ENCODE data around the gene ZNF366. TPM values are rescaled to one million over a fixed set of nuclear protein-coding genes. Genes with fewer than 3 reads are reported as not detected.

The ZNF366 gene
- polyA plus RNA-seq, 2 of the 4 experiments (the other 2 are of a cell fraction): not detected

GRCh38 chr5:72501488-72501887 is 5.7 kb downstream of the ZNF366 start:
- POLR2A ChIA-PET: no interaction called here
- no peak for FAIRE-seq
- no peak for DNase-seq (ENCODE audit: low read depth in 1 of 2, low spot score in 1 of 2)
- CTCF ChIA-PET: interaction anchor here (1.3 kb wide), 1 partner anchor 9 kb away, joined by 5 read pairs; no protein-coding TSS in a partner anchor
- H3K4me1 ChIP-seq: peaks cover 13% of the 10 kb centered on the region
- no peak overlapping the region for H3K4me3 ChIP-seq
- no peak overlapping the region for H3K27ac ChIP-seq
- 94% methylated on average over 3 of the region's 3 CpGs for WGBS (ENCODE audit: missing lambda C conversion rate)
- no peak for ATAC-seq
- H3K9me3 ChIP-seq: no peaks in the 10 kb centered on the region
- H3K4me2 ChIP-seq: no peak overlapping the region
- no peak for TF ChIP-seq PBX3 (IDR thresholded peaks at IDR 0.05)
- no peak for TF ChIP-seq MAFK (IDR thresholded peaks at IDR 0.05; ENCODE audit: partially characterized antibody)
- TF ChIP-seq TFCP2L1 (CRISPR knock-in tag; IDR thresholded peaks at IDR 0.05): no peak
- TF ChIP-seq FOSL2 (IDR thresholded peaks at IDR 0.05): no peak
- TF ChIP-seq FOSL2 (CRISPR knock-in tag; IDR thresholded peaks at IDR 0.05): no peak
- no peak for TF ChIP-seq BCL3 (IDR thresholded peaks at IDR 0.05)
- no peak for TF ChIP-seq PHF8 (IDR thresholded peaks at IDR 0.05; ENCODE audit: borderline replicate concordance, low read depth)
- no peak for TF ChIP-seq EHMT2 (IDR thresholded peaks at IDR 0.05; ENCODE audit: low read depth)
- TF ChIP-seq BHLHE40 (IDR thresholded peaks at IDR 0.05; ENCODE audit: low read depth, low read length): no peak
- no peak for TF ChIP-seq EP300 (IDR thresholded peaks at IDR 0.05)
- no peak for TF ChIP-seq RFX5 (IDR thresholded peaks at IDR 0.05)
- no peak for TF ChIP-seq HOXB13 (CRISPR knock-in tag; IDR thresholded peaks at IDR 0.05; ENCODE audit: low read depth)
- no peak for TF ChIP-seq POLR2AphosphoS2 (conservative IDR thresholded peaks at IDR 0.05; ENCODE audit: low read length)
- TF ChIP-seq SMC3 (IDR thresholded peaks at IDR 0.05): no peak
- TF ChIP-seq MAX (IDR thresholded peaks at IDR 0.05): no peak
- no peak for TF ChIP-seq CHD2 (IDR thresholded peaks at IDR 0.05; ENCODE audit: low read length, partially characterized antibody)
- no peak for TF ChIP-seq USF2 (IDR thresholded peaks at IDR 0.05)
- TF ChIP-seq CBX8 (IDR thresholded peaks at IDR 0.05): no peak

- WGBS (ENCODE audit: missing lambda C conversion rate): 91% methylated on average over 12 of the region's 12 CpGs
- no peak for ATAC-seq
- Histone ChIP-seq H3K9me3 (no peaks in the 10 kb centered on the region), H3K4me3 (no peak overlapping the region), H3K4me1 (peaks cover 18% of the 10 kb centered on the region), H3K27ac (no peak overlapping the region), H3K4me2 (no peak overlapping the region)
- FAIRE-seq: no peak
- POLR2A ChIA-PET: no interaction called here
- DNase-seq (ENCODE audit: low read depth in 1 of 2, low spot score in 1 of 2): no peak
- CTCF ChIA-PET: no interaction called here
- TF ChIP-seq FOSL2 (IDR thresholded peaks at IDR 0.05) (no peak), FOSL2 (CRISPR knock-in tag; IDR thresholded peaks at IDR 0.05) (no peak), BCL3 (IDR thresholded peaks at IDR 0.05) (no peak), MAX (IDR thresholded peaks at IDR 0.05) (no peak), ATOH8 (CRISPR knock-in tag; IDR thresholded peaks at IDR 0.05; ENCODE audit: low read depth) (no peak), FOXS1 (CRISPR knock-in tag; IDR thresholded peaks at IDR 0.05) (no peak), MAZ (IDR thresholded peaks at IDR 0.05; ENCODE audit: borderline replicate concordance, low read depth, low read length) (no peak), CHD4 (IDR thresholded peaks at IDR 0.05; ENCODE audit: borderline replicate concordance) (no peak), CBX2 (IDR thresholded peaks at IDR 0.05; ENCODE audit: borderline replicate concordance, low read depth) (no peak), EHF (CRISPR knock-in tag; IDR thresholded peaks at IDR 0.05) (no peak), MAFK (IDR thresholded peaks at IDR 0.05; ENCODE audit: partially characterized antibody) (no peak), ELK1 (IDR thresholded peaks at IDR 0.05; ENCODE audit: low read depth, low read length) (no peak), RCOR1 (IDR thresholded peaks at IDR 0.05; ENCODE audit: low read depth, low read length) (no peak), HMGXB4 (CRISPR knock-in tag; IDR thresholded peaks at IDR 0.05; ENCODE audit: borderline replicate concordance) (no peak), ESRRA (IDR thresholded peaks at IDR 0.05; ENCODE audit: borderline replicate concordance, low read length) (no peak), PBX3 (IDR thresholded peaks at IDR 0.05) (no peak)
Measured at GRCh38 chr5:72499730-72500129, 7.5 kb downstream of the ZNF366 start.

All from A549 (cell line).